HCT116 (cell line): ENCODE results near the gene ZNF25. TPM values are rescaled to one million over a fixed set of nuclear protein-coding genes. Genes with fewer than 3 reads are reported as not detected.

Experiments
- ATAC-seq: fragments of 200-7000 bp; cut with Tn5 transposase; 2 replicates; pipeline ENCODE4 v1.9.1; 2020; ENCODE audit warnings: mild to moderate bottlenecking, moderate library complexity
- BruUV-seq: library from RNA; stranded (reverse); fragments of 400-500 nt; replicated peaks from 2 replicates; lab custom pipeline; 2021; lab: Mats Ljungman, UMichigan
- CTCF ChIA-PET: fragments of 300-600 bp; sonication (Branson Sonifier 250); formaldehyde crosslinking; loops from one replicate; lab custom pipeline; 2021; ENCODE audit warnings: antibody characterized with exemption; lab: Charles Lee
- POLR2A ChIA-PET: fragments of 300-600, 350-600 bp; sonication (Branson Sonifier 250); formaldehyde crosslinking; loops from one replicate; lab custom pipeline; 2021; ENCODE audit warnings: antibody characterized with exemption; lab: Charles Lee
- RAD21 ChIA-PET, 2 experiments: fragments of 300-600 bp; sonication (Branson Sonifier 250); formaldehyde crosslinking; loops; one replicate each; lab custom pipeline; 2023; ENCODE audit warnings: low total read pairs in 2 of 2; ENCODE audit not compliant: uncharacterized antibody in 2 of 2, unreplicated experiment in 2 of 2, low non-redundant PET in 1 of 2; lab: Charles Lee
- DNase-seq: peaks from one replicate; pipeline ENCODE4 v3.0.0-alpha.2; 2010; ENCODE audit warnings: low read depth, low spot score
- H2AFZ ChIP-seq: fragments of 200-600 bp; shearing (Covaris generic), sonication (generic); 2 replicates; pipeline ENCODE4 v1.6.1; 2017; ENCODE audit warnings: low read depth, mixed run types, mixed read lengths, antibody characterized with exemption, low read length; ENCODE audit not compliant: poor library complexity, severe bottlenecking
- H3K27ac ChIP-seq: 2 replicates; pipeline ENCODE4 v1.5.1; 2012; ENCODE audit warnings: low read depth, low read length
- H3K27me3 ChIP-seq: fragments of 200-600 bp; sonication (generic); 2 replicates; pipeline ENCODE4 v1.6.1; 2016; ENCODE audit warnings: mixed run types, low read length, mixed read lengths; ENCODE audit not compliant: insufficient read depth
- H3K36me3 ChIP-seq, 2 experiments: fragments of 200-500 bp in 1 of 2; fragments of 200-600 bp in 1 of 2; sonication (Bioruptor generic) in 1 of 2; sonication (generic) in 1 of 2; 2 replicates each; pipeline versions ENCODE4 v1.5.1 to v1.6.1; 2014 to 2016; ENCODE audit warnings: low read length in 2 of 2, inconsistent platforms in 1 of 2, mixed read lengths in 1 of 2, mixed run types in 1 of 2; ENCODE audit not compliant: insufficient read depth in 2 of 2, control insufficient read depth in 1 of 2
- H3K4me1 ChIP-seq, 2 experiments: fragments of 200-600 bp in 1 of 2; sonication (generic) in 1 of 2; 2 replicates each; pipeline versions ENCODE4 v1.5.1 to v1.6.1; 2012 to 2017; ENCODE audit warnings: low read length in 2 of 2, inconsistent platforms in 1 of 2, mild to moderate bottlenecking in 1 of 2, mixed read lengths in 1 of 2, mixed run types in 1 of 2, moderate library complexity in 1 of 2; ENCODE audit not compliant: insufficient read depth in 2 of 2, control insufficient read depth in 1 of 2
- H3K4me2 ChIP-seq: fragments of 200-600 bp; sonication (generic); 2 replicates; pipeline ENCODE4 v1.6.1; 2017; ENCODE audit warnings: mixed run types, low read length, mixed read lengths
- H3K4me3 ChIP-seq, 2 experiments: fragments of 200-600 bp in 1 of 2; sonication (generic) in 1 of 2; replicated peaks in 1 of 2; 2 replicates each; pipeline ENCODE4 v1.5.1; 2011 to 2016; ENCODE audit warnings: low read length in 2 of 2, control low read depth in 1 of 2, low read depth in 1 of 2, mild to moderate bottlenecking in 1 of 2, mixed read lengths in 1 of 2, mixed run types in 1 of 2
- H3K79me2 ChIP-seq: fragments of 200-600 bp; sonication (generic); 2 replicates; pipeline ENCODE4 v1.6.1; 2017; ENCODE audit warnings: mild to moderate bottlenecking, mixed run types, low read length, moderate library complexity, mixed read lengths; ENCODE audit not compliant: insufficient read depth
- H3K9ac ChIP-seq: fragments of 200-600 bp; sonication (generic); 2 replicates; pipeline ENCODE4 v1.6.1; 2016; ENCODE audit warnings: low read length, mixed read lengths
- H3K9me2 ChIP-seq: fragments of 200-600 bp; sonication (generic), shearing (Covaris generic); 2 replicates; pipeline ENCODE4 v1.6.1; 2017; ENCODE audit warnings: mixed run types, mild to moderate bottlenecking, moderate library complexity; ENCODE audit not compliant: insufficient read depth
- H3K9me3 ChIP-seq, 2 experiments: fragments of 200-500 bp in 1 of 2; fragments of 200-600 bp in 1 of 2; sonication (Bioruptor generic) in 1 of 2; sonication (generic) in 1 of 2; 2 replicates each; pipeline ENCODE4 v1.6.1; 2014 to 2017; ENCODE audit warnings: low read length in 2 of 2, mixed read lengths in 2 of 2, inconsistent platforms in 1 of 2, low read depth in 1 of 2, mild to moderate bottlenecking in 1 of 2, mixed run types in 1 of 2, moderate library complexity in 1 of 2; ENCODE audit not compliant: control insufficient read depth in 1 of 2, insufficient read depth in 1 of 2
- H4K20me1 ChIP-seq: fragments of 200-600 bp; sonication (generic), shearing (Covaris generic); 2 replicates; pipeline ENCODE4 v1.6.1; 2017; ENCODE audit warnings: mixed run types, mild to moderate bottlenecking, moderate library complexity; ENCODE audit not compliant: insufficient read depth
- CTCF ChIP-seq, 3 experiments: fragments of 200-600 bp in 1 of 3; sonication (generic) in 1 of 3; IDR thresholded peaks in 2 of 3; conservative IDR thresholded peaks in 1 of 3; 2 replicates each; pipeline ENCODE4 v1.5.1; 2012 to 2017; ENCODE audit warnings: low read depth in 2 of 3, low read length in 2 of 3, antibody characterized with exemption in 1 of 3, borderline replicate concordance in 1 of 3, control low read depth in 1 of 3, mild to moderate bottlenecking in 1 of 3, mixed read lengths in 1 of 3, mixed run types in 1 of 3, moderate library complexity in 1 of 3; ENCODE audit not compliant: insufficient read depth in 1 of 3
- REST ChIP-seq: IDR thresholded peaks from 2 replicates; pipeline ENCODE4 v1.6.1; 2012; ENCODE audit warnings: low read depth
- SRF ChIP-seq: IDR thresholded peaks from 2 replicates; pipeline ENCODE4 v1.6.1; 2012; ENCODE audit warnings: low read depth
- intact Hi-C: fragments of 100-400 bp; cut with micrococcal nuclease; formaldehyde crosslinking; loops from 2 replicates; pipeline ENCODE4 v1.10.0; 2022
- total RNA-seq: library from RNA; stranded (reverse); gene quantifications from one replicate; pipeline ENCODE4 v1.2.1, GENCODE V29; 2021; ENCODE audit not compliant: unreplicated experiment

The ZNF25 gene
- total RNA-seq, 1 experiment from 2014 or later, result 4.6 TPM

GRCh38 chr10:37972396-37972795 is 4.1 kb downstream of the ZNF25 start:
- H3K4me1 ChIP-seq, result peaks cover 0 to 14% of the 10 kb centered on the region in 2 experiments; a peak in 2 of 4 replicates
- CTCF ChIA-PET, result no interaction called here
- DNase-seq (no peak), ATAC-seq (no peak)
- H3K27me3 ChIP-seq, result no peaks in the 10 kb centered on the region
- POLR2A ChIA-PET, result no interaction called here
- H3K9ac ChIP-seq, result no peak overlapping the region
- RAD21 ChIA-PET, result no interaction called here
- no TSS peak for BruUV-seq
- intact Hi-C loops, result no loop called here
- H3K4me2 ChIP-seq, result no peak overlapping the region
- H3K9me3 ChIP-seq, result no peaks in the 10 kb centered on the region
- no peaks in the 10 kb centered on the region for H3K9me2 ChIP-seq
- H3K79me2 ChIP-seq, result no peaks in the 10 kb centered on the region
- no peaks in the 10 kb centered on the region for H4K20me1 ChIP-seq
- no peak overlapping the region for H3K27ac ChIP-seq
- no peak overlapping the region for H2AFZ ChIP-seq
- TF ChIP-seq SRF (no peak), CTCF (IDR thresholded peaks at IDR 0.05 in 2 of 3, conservative IDR thresholded peaks at IDR 0.05 in 1 of 3; ENCODE audit: borderline replicate concordance in 1 of 3, insufficient read depth in 1 of 3, low read depth in 2 of 3, low read length in 2 of 3) (no peak), REST (no peak)
- no peaks in the 10 kb centered on the region for H3K36me3 ChIP-seq
- no peak overlapping the region for H3K4me3 ChIP-seq
